ENCODE data around the gene CCDC195. TPM values are rescaled to one million over a fixed set of nuclear protein-coding genes. Genes with fewer than 3 reads are reported as not detected.
"Not testable (repeated sequence)": the region's sequence is repeated elsewhere in the genome, so short reads cannot be mapped to it uniquely, and the experiment has no call there.

CCDC195 gene
- total RNA-seq, 1 donor from 2014 or later = not detected

- intact Hi-C loops (cut with micrococcal nuclease) = no loop called here
Measured at GRCh38 chr2:224691563-224691962, 24.6 kb downstream of the CCDC195 start.

DNA sequence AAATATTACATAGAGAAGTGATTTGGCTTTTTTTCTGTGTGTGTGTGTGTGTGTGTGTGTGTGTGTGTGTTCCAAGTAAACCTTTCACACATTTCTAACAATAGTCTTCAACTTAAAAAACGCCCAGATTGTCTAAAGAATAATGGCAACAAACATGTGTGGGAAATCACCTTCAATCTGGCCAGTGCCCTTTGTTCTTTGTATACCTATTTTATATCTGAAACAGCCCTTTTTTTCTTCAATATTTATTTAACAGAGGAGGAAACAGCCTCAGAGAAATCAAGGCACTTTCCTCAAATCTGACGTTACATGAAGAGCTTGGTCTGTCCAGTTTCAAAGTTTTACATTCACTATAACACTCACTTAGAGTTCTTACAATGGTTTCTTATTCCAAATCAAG is 25.3 kb downstream of the CCDC195 start:
- intact Hi-C loops (cut with micrococcal nuclease) = no loop called here

GRCh38 chr2:224689539-224689938 is 26.6 kb downstream of the CCDC195 start:
- intact Hi-C loops (cut with micrococcal nuclease) = no loop called here

DNA sequence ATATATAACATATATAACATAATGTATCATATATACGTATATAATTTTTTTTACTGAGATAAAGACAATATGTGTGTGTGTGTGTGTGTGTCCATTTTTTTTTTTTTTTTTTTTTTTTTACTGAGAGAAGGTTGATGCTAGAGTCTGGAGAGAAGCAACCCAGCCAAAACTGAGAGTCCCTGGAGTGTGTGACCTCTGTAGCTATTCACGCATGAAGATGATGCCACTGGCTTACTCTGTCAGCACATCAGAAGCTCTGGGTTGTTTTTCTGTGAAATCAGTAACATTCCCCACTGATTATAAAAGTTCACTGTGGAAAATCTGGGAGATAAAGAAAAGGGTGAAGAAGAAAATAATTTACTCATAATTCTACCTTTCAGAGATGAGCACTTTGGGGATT is 27.2 kb downstream of the CCDC195 start:
- intact Hi-C loops (cut with micrococcal nuclease) = no loop called here

DNA sequence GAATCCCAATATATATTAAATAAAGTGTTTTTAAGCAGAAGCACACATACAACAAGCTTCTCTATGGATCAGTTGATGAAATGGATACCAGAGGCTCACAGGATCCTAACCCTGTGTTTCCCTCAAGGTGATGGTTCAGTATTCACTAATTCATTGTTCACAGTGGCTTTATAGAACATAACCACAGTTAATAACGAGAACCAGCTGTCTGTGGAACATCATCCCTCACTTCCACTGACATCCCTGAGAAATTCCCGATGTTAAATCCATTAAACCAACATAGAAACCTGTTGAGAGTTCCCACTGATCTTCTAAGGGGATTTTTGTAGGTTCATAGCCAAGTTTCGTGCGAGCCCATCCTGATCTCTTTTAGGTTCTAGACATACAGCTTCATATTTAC is 29.0 kb downstream of the CCDC195 start:
- intact Hi-C loops (cut with micrococcal nuclease) = no loop called here

DNA sequence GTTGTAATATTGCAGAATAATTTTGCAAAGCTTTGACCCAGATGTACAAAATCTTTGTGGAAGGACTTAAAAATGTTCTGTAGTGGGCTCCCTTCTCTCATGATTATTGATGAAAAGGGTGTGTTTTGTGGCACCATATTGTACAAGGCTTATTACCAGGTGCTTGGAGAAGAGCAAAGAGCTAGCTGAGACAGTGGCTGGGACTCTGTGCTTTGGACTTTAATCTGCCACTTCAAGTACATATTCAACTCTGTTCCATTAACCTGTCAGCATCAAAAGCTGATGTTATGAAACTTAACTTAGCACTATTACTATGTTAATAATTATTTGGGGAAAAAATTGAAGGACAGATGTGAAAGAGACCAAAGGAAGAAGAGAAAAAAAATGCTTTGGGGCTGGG is 31.0 kb downstream of the CCDC195 start:
- intact Hi-C loops (cut with micrococcal nuclease) = no loop called here

DNA sequence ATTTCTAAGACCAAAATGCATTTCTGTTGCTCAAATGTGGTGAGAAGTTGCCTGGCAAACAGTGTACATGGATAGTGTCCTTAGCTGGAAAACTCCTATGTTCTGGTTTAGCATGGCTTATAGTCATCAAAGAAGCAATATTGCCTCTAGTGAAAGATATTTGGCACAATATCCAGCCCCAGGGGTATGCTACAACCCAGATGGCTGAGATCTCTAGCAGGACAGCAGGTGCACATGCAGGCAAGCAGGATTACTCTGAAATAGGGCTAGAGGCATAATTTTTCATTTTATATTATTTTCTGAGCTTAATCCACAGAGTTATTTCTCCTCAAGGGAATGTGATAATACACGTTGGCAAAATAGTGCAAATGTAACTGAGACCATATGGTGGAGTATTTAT is 34.0 kb downstream of the CCDC195 start:
- intact Hi-C loops (cut with micrococcal nuclease) = no loop called here

DNA sequence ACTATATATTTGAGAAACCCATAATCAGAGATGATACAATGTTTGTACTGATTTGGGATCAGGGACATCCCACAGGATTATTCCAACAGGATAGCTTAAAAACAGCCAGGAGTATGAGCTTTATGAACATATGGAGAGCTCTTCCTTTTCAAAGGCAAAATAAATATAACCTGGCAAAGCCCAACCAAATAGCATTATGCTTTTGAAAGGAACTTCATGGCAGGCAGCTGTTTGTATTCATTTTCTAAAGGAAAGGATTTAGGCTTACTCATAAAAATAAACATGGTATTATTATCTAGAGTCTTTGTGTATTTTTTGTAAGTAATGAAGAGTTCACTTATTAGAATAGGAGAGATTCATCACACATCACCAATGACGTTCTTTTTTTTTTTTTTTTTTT is 44.4 kb downstream of the CCDC195 start:
- intact Hi-C loops (cut with micrococcal nuclease) = no loop called here

DNA sequence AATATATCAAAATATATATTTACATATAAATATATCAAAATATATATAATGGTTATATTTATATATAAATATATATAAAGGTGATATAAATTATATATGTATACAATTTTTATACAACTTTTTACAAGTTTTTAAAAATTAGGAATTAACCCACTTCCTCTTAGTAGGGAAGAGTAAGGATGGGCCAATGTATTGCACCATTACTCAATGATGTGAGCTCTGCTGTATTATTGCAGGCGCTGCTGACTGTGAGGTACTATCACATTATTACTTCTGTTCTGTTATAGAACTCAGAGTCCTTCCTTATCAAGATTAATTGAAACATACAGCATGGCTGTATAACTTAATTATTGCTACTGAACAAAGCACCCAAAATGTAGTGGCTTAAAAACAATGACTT is 46.0 kb downstream of the CCDC195 start:
- intact Hi-C loops (cut with micrococcal nuclease) = no loop called here

DNA sequence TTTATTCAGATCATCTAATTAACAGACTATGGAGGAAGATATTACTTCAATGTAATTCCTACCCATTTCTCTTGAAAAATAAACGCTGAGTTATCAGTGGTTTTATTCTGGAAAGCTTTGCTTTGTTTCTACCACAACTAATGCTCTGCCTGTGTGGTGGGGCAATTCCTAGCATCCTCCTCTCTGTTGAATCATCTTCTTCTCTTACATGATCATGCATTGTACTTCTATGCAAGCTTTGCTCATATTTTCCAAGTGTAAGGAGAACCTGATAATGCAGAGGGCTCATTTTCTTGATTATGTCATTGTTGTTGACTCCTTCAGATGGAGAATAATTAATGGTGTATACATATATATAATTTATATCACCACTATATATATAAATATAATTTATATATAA is 46.7 kb downstream of the CCDC195 start:
- intact Hi-C loops (cut with micrococcal nuclease) = no loop called here

DNA sequence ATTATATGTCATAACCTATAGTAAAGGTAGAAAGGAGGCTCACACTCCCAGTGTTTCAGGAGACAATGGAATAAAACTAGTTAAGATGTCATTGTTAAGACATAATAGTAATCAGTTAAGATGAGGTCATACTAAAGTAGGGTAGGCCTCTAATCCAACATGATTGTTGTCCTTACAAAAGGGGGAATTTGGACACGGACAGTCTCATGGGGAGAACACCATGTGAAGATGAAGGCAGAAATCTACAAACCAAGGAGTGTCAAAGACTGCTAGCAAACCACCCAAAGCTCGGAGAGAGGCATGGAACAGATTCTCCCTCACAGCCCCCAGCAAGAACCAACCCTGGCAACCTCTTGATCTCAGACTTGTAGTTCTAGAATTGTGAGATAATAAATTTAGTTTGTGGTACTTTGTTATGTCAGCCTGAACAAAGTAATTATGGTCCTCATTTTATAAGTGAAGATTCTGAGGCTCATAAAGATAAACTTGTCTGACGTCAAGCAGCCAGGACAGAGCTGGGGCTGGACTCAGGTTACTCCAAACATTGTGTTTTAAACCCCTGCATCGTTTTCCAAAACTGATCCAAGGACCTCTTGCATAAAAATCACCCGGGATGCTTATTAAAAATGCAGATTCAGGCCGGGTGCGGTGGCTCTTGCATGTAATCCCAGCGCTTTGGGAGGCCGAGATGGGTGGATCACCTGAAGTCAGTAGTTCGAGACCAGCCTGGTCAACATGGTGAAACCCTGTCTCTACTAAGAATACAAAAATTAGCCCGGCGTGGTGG is 47.8 kb downstream of the CCDC195 start:
- intact Hi-C loops (cut with micrococcal nuclease) = no loop called here

DNA sequence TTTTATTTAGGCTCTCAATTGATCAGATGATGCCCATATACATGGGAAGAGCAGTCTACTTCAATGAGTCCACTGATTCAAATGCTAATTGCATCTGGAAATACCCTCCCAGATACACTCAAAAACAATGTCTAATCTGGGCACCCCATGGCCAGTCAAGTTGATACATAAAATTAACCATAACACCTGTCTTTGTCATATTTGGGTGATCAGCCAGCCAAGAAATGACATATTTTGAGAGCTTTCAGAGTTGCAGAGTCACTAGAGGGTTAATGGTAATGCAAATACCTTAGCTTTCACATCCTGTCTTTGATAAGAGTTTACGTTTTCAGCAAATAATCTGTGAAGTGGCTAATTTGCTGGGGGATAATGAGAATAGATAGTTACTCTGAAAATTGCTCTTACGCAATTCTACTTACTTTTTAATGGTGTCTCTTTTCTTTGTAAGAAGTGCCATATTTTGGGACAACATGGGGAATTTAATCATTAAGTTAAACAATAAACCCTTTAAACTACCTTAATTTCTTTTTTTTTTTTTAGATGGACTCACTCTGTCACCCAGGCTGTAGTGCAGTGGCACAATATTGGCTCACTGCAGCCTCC is 49.1 kb downstream of the CCDC195 start:
- intact Hi-C loops (cut with micrococcal nuclease) = no loop called here

DNA sequence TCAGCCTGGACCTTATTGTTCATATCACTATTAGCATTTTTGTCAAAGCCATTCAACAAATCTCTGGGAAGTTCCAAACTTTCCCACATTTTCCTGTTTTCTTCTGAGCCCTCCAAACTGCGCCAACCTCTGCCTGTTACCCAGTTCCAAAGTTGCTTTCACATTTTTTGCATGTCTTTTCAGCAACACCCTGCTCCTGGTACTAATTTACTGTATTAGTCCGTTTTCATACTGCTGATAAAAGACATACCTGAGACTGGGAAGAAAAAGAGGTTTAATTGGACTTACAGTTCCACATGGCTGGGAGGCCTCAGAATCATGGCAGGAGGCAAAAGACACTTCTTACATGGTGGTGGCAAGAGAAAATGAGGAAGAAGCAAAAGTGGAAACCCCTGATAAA is 52.8 kb downstream of the CCDC195 start:
- intact Hi-C loops (cut with micrococcal nuclease) = not testable (repeated sequence)

GRCh38 chr2:224661708-224662107 is 54.5 kb downstream of the CCDC195 start:
- intact Hi-C loops (cut with micrococcal nuclease) = not testable (repeated sequence)

- intact Hi-C loops (cut with micrococcal nuclease) = no loop called here
Measured at GRCh38 chr2:224659714-224660113, 56.5 kb downstream of the CCDC195 start.

DNA sequence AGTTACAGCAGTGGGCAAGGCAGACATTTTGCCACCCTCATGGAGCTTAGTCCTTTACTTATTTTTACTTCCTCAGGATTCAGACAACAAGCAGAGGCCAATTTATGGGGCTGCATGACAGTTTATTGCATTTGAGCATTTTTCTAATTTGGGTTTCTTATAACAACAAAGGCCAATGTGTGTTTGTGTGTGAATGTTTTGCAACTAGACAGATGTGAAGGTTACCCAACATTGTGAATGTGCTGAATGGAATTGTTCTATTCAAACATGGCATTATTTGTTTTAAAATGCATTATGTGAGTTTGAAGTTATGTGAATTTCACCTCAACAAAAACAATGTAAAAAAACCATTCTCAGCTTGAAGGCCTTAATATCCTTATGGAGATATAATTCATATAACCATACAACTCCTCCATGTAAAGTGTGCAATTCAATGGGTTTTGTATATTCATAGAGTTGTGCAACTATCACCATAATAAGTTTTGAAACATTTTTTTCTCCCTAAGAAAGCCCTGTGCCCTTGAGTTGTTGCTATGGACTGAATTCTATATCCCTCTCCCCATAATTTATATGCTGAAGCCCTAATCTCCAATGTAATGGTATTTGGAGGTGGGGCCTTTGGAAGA is 57.3 kb downstream of the CCDC195 start:
- intact Hi-C loops (cut with micrococcal nuclease) = no loop called here

DNA sequence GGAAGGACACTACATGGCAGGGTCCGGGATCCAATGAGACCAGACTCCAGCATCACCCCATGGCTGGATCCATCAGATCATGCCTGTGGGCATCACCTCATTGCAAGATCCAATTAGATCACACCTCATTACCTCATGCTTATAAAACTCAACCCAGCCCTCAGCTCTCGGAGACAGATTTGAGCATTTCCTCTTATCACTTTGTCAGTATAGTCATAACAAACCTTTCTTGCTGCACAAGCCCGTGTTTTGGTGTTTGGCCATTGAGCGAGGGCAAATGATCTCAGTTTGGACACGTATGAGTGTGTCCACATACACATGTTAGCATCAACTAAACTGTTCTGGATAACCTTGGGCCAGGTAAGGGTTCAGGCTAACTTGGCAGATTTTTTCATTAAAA is 58.8 kb downstream of the CCDC195 start:
- intact Hi-C loops (cut with micrococcal nuclease) = no loop called here

DNA sequence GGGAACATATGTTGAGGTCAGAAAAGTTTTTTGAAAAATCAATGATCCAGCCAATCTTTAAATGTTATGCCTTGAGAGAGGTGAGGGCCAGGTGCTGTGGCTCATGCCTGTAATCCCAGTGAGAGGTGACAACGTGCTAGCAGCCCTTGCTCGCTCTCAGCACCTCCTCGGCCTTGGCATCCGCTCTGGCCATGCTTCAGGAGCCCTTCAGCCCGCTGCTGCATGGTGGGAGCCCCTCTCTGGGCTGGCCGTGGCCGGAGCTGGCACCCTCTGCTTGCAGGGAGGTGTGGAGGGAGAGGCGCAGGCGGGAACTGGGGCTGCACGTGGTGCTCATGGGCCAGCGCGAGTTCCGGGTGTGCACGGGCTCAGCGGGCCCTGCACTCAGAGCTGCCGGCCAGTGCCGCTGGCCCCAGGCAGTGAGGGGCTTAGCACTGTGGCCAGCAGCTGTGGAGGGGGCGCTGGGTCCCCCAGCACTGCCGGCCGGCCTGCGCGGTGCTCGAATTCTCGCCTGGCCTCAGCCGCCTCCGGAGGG is 61.1 kb downstream of the CCDC195 start:
- intact Hi-C loops (cut with micrococcal nuclease) = no loop called here
